ENCODE data around the gene NUB1. TPM values are rescaled to one million over a fixed set of nuclear protein-coding genes. Genes with fewer than 3 reads are reported as not detected.

NUB1 gene
- total RNA-seq, 2 donors from 2014 or later: 53.6 to 66.9 TPM

- H3K36me3 Mint-ChIP-seq: peaks cover 22% of the 10 kb centered on the region
- H3K27me3 Mint-ChIP-seq: no peaks in the 10 kb centered on the region
- H3K4me3 Mint-ChIP-seq: no peak overlapping the region
Observed at GRCh38 chr7:151366166-151366879, 24.7 kb downstream of the NUB1 start.

GRCh38 chr7:151366880-151367222 lies 25.2 kb downstream of the NUB1 start:
- Mint-ChIP-seq H3K9me3 (no peaks in the 10 kb centered on the region), H3K36me3 (peaks cover 22% of the 10 kb centered on the region), H3K4me1 (ENCODE audit: low read depth in 2 of 2) (peaks cover 7 to 8% of the 10 kb centered on the region in 2 donors), H3K27ac (no peak overlapping the region), H3K4me3 (no peak overlapping the region), H3K27me3 (no peaks in the 10 kb centered on the region)
- no peak for ATAC-seq
- DNase-seq (ENCODE audit: low spot score): no peak

More at GRCh38 chr7:151366166-151366879, 24.7 kb downstream of the NUB1 start:
- ATAC-seq: no peak
- H3K4me1 Mint-ChIP-seq (ENCODE audit: low read depth in 2 of 2): peaks cover 7 to 8% of the 10 kb centered on the region in 2 donors
- peak; percentile 18 for DNase-seq (ENCODE audit: low spot score)
- no peak overlapping the region for H3K27ac Mint-ChIP-seq
- H3K9me3 Mint-ChIP-seq: no peaks in the 10 kb centered on the region

DNA sequence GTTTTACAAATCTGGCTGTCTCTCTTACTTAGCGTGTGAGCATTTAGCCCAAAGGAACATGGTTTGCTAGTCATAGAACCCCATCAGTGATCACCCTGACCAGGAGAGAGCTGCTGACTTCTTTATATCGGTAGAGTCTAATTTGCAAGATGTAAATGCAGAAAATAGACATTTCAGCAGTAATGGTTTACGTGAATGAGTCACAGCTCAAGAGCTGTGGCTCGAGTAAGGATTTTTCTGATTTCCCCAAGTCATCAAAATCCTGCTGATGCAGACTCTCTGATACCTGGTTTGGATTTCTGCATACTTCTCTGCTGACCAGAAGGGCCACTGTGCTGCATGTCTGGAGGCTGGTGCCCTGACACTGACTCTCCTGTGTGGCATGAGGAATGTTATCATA lies 25.7 kb downstream of the NUB1 start:
- Mint-ChIP-seq H3K36me3 (peaks cover 20% of the 10 kb centered on the region), H3K4me1 (ENCODE audit: low read depth in 2 of 2) (peaks cover 8% of the 10 kb centered on the region in 2 donors), H3K27me3 (no peaks in the 10 kb centered on the region), H3K4me3 (no peak overlapping the region), H3K27ac (no peak overlapping the region), H3K9me3 (no peaks in the 10 kb centered on the region)
- ATAC-seq (no peak), DNase-seq (ENCODE audit: low spot score) (no peak)

- Mint-ChIP-seq H3K27me3 (no peaks in the 10 kb centered on the region), H3K27ac (no peak overlapping the region), H3K4me3 (no peak overlapping the region), H3K36me3 (peaks cover 11% of the 10 kb centered on the region), H3K9me3 (no peaks in the 10 kb centered on the region), H3K4me1 (ENCODE audit: low read depth in 2 of 2) (peaks cover 8 to 10% of the 10 kb centered on the region in 2 donors)
- DNase-seq (ENCODE audit: low spot score): peak; percentile 83
- peak; percentile 90 to 94 for ATAC-seq
Observed at GRCh38 chr7:151368136-151368571, 26.5 kb downstream of the NUB1 start.

GRCh38 chr7:151371266-151371665 lies 29.7 kb downstream of the NUB1 start:
- Mint-ChIP-seq H3K4me3 (no peak overlapping the region), H3K27ac (no peak overlapping the region), H3K4me1 (ENCODE audit: low read depth in 2 of 2) (peaks cover 7 to 8% of the 10 kb centered on the region in 2 donors), H3K9me3 (no peaks in the 10 kb centered on the region), H3K27me3 (no peaks in the 10 kb centered on the region), H3K36me3 (peaks cover 4% of the 10 kb centered on the region)
- peak; percentile 25 for DNase-seq (ENCODE audit: low spot score)
- no peak for ATAC-seq

DNA sequence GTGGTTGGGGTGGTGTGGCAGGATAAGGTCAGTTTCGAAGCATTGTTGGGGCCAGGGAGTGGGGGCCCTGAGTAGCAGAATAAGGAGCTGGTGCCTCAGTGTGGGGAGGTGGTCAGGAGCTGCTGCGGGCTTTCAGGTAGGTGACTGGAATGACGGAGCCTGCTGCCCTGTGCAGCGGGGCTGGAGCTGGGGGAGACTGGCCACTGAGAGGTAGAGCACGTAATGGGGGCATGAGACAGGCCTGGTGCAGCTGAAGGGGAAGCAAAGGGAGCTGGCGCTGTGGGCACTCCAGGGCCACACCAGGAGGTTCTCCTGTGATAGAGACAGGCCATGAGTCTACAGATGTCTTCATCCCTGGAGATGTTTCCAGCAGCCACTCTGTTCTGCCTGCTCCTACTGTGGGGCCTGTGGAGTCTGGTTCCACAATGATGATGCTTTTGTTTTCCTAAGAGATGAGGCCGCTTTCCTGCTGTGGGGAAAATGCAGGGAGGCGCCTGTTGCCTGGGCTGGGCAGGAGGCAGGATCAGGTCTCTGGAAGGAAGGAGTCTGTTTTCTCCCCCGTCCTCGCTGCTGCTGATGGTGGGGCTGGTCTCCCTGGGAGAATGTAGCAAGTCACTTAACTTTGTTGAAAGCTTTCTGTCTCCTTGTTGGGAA lies 31.1 kb downstream of the NUB1 start:
- Mint-ChIP-seq H3K4me1 (ENCODE audit: low read depth in 2 of 2) (peaks cover 8 to 9% of the 10 kb centered on the region in 2 donors), H3K9me3 (no peaks in the 10 kb centered on the region), H3K4me3 (no peak overlapping the region), H3K36me3 (peaks cover 4% of the 10 kb centered on the region), H3K27me3 (no peaks in the 10 kb centered on the region), H3K27ac (peak overlapping the region in 1 of 2 donors; percentile 5)
- DNase-seq (ENCODE audit: low spot score) (peak; percentile 37), ATAC-seq (no peak)

DNA sequence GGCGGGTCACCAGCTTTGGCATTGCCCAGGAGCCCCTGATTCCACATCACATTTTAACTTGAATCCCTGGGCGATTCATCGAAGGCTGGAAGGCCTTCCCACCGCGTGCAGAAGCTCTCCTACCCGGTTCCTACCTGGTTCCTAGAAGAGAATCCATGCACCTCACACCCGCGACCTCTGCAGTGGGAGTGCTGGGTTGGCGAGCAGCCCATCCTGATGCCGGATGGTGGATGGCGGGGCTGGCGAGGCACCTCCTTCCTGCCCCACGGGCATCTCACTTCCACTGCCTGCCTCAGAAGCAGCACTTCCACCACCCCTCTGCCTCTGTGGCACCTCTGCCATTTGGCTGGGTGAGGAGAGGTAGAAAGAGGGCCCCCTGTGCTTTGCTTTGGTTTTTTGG lies 32.0 kb downstream of the NUB1 start:
- peak; percentile 22 for DNase-seq (ENCODE audit: low spot score)
- H3K4me1 Mint-ChIP-seq (ENCODE audit: low read depth in 2 of 2): peaks cover under 1 to 5% of the 10 kb centered on the region in 2 donors
- H3K27me3 Mint-ChIP-seq: no peaks in the 10 kb centered on the region
- H3K9me3 Mint-ChIP-seq: no peaks in the 10 kb centered on the region
- H3K36me3 Mint-ChIP-seq: peaks cover 4% of the 10 kb centered on the region
- no peak for ATAC-seq
- no peak overlapping the region for H3K4me3 Mint-ChIP-seq
- no peak overlapping the region for H3K27ac Mint-ChIP-seq

DNA sequence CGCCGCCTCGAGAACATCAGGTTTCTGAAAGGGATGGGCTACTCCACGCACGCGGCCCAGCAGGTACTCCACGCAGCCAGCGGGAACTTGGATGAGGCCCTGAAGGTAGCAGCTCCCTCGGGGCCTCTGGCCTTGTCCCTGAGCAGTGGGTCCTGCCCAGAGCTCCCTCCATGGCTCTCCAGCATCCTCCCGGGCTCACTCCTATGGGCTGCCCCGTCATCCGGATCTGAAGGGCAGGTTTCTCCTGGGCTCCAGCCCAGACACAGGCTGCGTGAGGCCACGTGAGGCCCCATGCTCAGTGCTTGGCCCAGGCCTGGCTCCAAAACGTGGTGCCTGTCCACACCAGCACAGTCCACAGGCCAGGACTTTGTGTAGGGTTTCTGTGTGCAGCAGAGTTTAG lies 32.5 kb downstream of the NUB1 start:
- Mint-ChIP-seq H3K9me3 (no peaks in the 10 kb centered on the region), H3K27me3 (no peaks in the 10 kb centered on the region), H3K36me3 (peaks cover 3% of the 10 kb centered on the region), H3K27ac (no peak overlapping the region), H3K4me1 (ENCODE audit: low read depth in 2 of 2) (peaks cover 0 to 5% of the 10 kb centered on the region in 2 donors), H3K4me3 (no peak overlapping the region)
- no peak for ATAC-seq
- DNase-seq (ENCODE audit: low spot score): no peak

DNA sequence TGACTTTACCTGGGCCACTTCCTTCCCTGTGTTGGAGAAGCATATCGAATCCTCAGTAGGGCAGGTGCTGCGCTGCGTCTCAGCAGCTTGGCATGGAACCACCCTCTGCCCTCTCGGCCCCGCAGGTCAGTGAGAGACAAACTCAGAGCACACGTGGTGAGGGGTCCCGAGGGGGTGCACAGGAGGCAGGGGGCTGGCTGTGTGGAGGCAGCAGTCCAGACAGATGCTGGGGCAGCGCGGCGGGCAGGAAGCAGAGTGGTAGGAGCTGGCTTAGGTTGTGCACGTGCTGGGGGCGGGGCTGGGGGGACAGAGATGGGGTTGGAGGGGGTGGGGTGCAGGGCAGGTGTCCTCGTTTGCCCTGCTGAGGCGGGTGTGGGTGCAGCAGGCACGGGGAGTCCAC lies 33.1 kb downstream of the NUB1 start:
- Mint-ChIP-seq H3K27me3 (no peaks in the 10 kb centered on the region), H3K27ac (no peak overlapping the region), H3K4me3 (no peak overlapping the region), H3K36me3 (no peaks in the 10 kb centered on the region), H3K4me1 (ENCODE audit: low read depth in 2 of 2) (peaks cover 0 to 5% of the 10 kb centered on the region in 2 donors), H3K9me3 (no peaks in the 10 kb centered on the region)
- no peak for ATAC-seq
- no peak for DNase-seq (ENCODE audit: low spot score)

GRCh38 chr7:151375530-151376217 lies 34.1 kb downstream of the NUB1 start:
- Mint-ChIP-seq H3K9me3 (no peaks in the 10 kb centered on the region), H3K27ac (no peak overlapping the region), H3K4me1 (ENCODE audit: low read depth in 2 of 2) (peaks cover 0 to 6% of the 10 kb centered on the region in 2 donors), H3K27me3 (no peaks in the 10 kb centered on the region), H3K4me3 (no peak overlapping the region), H3K36me3 (no peaks in the 10 kb centered on the region)
- DNase-seq (ENCODE audit: low spot score) (peak; percentile 47), ATAC-seq (no peak)

DNA sequence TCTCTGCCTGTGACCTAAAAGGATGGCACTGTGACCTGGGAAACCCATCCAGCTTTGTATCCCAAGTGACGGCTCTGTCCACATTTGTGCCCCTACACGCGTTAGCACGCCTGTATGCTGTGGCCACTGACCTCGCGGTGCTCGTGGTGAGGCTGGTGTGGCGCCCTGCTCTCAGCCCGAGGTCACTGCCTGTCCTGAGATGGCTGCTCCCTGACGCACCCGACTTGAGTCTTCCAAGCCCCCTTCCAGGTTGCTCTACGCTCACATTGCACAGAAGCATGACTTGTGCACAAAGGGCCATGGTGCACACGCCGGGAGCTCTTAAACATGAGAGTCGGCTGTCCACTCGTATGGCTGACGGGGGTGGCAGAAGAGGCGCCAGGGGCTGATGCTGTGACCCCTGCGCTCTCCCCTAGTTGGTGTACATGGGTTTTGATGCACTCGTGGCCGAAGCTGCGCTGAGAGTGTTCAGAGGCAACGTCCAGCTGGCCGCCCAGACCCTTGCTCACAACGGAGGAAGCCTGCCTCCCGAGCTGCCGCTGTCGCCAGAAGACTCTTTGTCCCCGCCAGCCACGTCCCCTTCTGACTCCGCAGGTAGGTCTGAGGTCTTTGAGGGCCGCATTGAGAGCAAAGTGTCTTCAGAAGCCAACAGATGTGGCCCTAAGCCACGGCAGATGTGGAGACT lies 34.7 kb downstream of the NUB1 start:
- Mint-ChIP-seq H3K4me3 (no peak overlapping the region), H3K9me3 (no peaks in the 10 kb centered on the region), H3K36me3 (no peaks in the 10 kb centered on the region), H3K27me3 (no peaks in the 10 kb centered on the region), H3K27ac (no peak overlapping the region), H3K4me1 (ENCODE audit: low read depth in 2 of 2) (peaks cover 0 to 9% of the 10 kb centered on the region in 2 donors)
- DNase-seq (ENCODE audit: low spot score) (peak; percentile 42), ATAC-seq (no peak)

- ATAC-seq (no peak), DNase-seq (ENCODE audit: low spot score) (peak; percentile 29)
- H3K4me1 Mint-ChIP-seq (ENCODE audit: low read depth in 2 of 2): peaks cover 4 to 11% of the 10 kb centered on the region in 2 donors
- no peak overlapping the region for H3K27ac Mint-ChIP-seq
- H3K4me3 Mint-ChIP-seq: no peak overlapping the region
- H3K27me3 Mint-ChIP-seq: peaks cover 3 to 4% of the 10 kb centered on the region in 2 donors
- H3K9me3 Mint-ChIP-seq: no peaks in the 10 kb centered on the region
- H3K36me3 Mint-ChIP-seq: no peaks in the 10 kb centered on the region
Observed at GRCh38 chr7:151377406-151377805, 35.8 kb downstream of the NUB1 start.

GRCh38 chr7:151378011-151378410 lies 36.4 kb downstream of the NUB1 start:
- no peak overlapping the region for H3K4me3 Mint-ChIP-seq
- no peak for ATAC-seq
- no peaks in the 10 kb centered on the region for H3K9me3 Mint-ChIP-seq
- H3K36me3 Mint-ChIP-seq: no peaks in the 10 kb centered on the region
- peaks cover 4 to 12% of the 10 kb centered on the region in 2 donors for H3K4me1 Mint-ChIP-seq (ENCODE audit: low read depth in 2 of 2)
- DNase-seq (ENCODE audit: low spot score): peak; percentile 16
- H3K27ac Mint-ChIP-seq: no peak overlapping the region
- H3K27me3 Mint-ChIP-seq: peaks cover 5 to 7% of the 10 kb centered on the region in 2 donors

Measured in natural killer cell treated with Interleukin-12 subunit alpha and Interleukin-12 subunit beta and Interleukin-15 and Interleukin-18, amount 100 ng/mL, for 72 hours (primary cell).